NCI-H510A treated with DMSO at 0.1 percent for 48 hours (cell line): ENCODE results near the gene PCOLCE2.

Experiments
- DNase-seq: peaks from one replicate; lab custom pipeline; 2025; lab: John Stamatoyannopoulos, UW

PCOLCE2 gene

DNA sequence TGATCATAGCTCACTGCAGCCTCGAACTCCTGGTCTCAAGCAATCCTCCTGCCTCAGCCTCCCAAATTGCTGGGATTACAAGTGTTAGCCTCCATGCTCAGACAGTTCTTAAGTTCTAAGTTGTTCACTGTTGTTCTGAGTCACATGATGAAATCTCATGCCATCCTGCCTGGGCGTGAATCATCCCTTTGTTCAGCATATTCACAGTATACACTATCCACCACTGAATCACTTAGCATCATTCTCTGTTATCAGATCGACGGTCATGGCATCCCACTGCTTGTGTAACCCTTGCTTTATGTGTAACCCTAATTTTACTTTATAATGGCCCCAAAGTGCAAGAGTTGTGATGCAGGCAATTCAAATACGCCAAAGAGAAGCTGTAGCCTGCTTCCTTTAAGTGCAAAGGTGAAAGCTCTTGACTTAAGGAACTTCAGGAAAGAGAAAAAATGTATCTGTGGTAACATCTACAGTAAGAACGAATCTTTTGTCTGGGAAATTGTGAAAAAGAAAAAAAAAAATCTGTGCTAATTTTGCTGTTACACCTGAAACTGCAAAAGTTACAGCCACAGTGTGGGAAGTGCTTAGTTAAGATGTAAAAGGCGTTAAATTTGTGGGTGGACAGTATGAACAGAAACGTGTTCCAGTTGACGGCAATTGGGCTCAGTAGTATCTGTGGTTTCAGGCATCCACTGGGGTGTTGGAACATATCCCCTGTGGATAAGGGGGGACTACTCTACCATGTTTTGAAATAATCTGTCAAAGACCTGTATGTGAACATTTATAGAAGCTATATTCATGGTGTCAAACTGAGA is 80.6 kb downstream of the PCOLCE2 start:
- no peak for DNase-seq

DNA sequence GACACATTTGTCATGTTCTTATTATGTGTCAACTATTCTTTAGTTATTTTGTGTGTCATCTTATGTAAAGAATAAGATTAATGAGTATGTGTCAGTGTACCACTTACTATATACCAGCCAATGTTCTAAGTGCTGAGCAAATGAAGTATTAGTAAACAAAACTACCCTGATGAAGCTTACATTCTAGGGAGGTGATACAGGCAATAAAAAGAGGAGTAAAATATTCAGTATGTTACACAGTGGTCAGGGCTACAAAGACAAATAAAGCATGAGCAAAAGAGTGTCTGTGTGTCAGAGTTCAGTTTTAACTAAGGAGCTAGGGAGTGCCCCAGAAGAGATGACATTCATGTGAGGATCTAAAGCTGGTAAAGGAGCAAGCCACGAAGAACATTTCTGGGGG is 86.0 kb downstream of the PCOLCE2 start:
- peak; percentile 0 for DNase-seq

DNA sequence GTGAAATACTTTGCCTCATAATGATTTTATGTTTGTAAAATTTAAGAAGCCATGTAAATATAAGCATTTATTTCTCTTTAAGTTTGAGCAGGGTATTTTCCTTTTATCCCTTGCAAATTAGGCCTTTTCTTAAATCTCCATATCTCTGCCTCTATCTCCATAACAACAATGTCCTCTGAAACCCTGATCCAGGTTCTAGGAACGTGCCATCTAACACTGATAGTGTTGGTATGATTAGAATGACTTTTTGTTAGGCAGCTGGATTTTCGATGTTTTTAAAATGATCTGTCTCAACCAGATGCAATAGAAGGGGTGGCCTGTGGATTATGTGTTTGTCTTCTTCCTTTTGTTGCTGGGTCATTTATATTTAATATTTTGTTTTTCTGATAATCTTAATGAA is 87.1 kb downstream of the PCOLCE2 start:
- no peak for DNase-seq

DNA sequence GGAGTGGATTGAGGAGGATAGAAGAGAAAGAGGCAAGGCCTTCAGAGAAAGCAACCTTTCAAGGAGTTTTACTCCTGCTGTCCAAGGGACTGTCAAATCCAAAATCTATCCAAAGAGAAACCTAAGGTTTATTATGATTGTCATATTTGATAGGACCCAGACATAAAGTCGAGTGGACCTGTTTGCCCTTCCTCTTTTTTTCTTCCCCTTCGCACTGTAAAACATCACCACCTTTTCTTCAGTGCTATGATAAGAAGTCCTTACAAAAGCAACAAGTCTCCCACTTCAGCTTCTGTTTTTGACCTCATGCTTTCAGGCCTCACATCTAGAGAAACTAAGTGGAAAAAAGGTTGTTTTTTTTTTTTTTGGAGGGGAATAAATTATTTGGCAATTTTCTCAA is 92.1 kb downstream of the PCOLCE2 start:
- no peak for DNase-seq

DNA sequence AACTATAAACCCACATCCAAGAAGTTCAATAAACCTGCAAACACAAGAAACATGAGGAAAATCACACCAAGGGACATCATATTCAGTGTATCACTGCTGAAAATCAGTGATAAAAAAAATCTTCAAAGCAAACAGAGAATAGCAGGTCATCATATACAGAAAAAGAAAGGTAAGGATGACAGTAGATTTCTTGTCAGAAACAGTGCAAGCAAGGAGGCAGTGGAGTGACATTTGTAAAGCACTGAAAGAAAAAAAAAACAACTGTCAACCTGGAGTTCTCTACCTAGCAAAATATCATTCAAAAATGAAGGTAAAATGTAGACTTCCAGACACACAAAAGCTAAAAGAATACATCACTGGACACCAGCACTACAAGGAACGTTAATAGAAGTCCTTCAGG is 93.6 kb downstream of the PCOLCE2 start:
- no peak for DNase-seq

DNA sequence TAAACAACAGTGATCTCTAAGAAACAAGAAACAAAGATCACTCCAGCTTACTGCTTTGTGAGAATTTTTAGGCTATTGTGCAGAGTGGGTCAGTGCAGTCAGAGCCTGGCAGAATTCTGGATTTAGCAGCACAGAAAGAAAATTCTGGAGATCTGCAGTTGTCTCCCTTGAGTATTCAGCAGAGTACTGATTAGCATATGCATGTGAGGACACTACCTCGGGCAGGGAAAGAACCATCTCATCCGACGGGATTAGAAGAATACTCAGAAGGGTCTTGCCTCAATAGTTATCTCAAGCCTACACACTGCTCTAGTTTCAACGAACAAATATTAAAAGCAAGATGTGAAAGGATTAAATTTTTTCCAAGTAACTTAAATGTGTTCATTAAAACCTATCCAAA is 94.4 kb downstream of the PCOLCE2 start:
- no peak for DNase-seq

DNA sequence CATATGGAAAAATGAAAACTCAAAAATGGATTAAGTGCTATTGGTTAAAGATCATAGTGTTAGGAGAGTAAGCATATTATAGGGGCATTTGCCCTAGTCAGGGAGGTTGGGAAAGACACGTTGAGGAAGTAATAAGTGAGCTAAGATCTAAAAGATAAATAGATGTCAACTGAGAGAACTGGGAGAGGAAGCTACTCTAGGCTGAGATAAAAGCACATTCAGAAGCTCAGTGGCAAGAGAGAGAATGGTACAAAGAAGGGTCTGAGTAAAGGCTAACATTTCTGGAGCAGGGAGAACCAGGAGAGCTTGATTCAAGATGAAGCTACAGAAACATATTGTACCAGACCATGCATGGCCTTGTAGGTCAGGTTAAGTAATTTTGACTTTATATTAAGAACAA is 101.2 kb downstream of the PCOLCE2 start:
- no peak for DNase-seq

DNA sequence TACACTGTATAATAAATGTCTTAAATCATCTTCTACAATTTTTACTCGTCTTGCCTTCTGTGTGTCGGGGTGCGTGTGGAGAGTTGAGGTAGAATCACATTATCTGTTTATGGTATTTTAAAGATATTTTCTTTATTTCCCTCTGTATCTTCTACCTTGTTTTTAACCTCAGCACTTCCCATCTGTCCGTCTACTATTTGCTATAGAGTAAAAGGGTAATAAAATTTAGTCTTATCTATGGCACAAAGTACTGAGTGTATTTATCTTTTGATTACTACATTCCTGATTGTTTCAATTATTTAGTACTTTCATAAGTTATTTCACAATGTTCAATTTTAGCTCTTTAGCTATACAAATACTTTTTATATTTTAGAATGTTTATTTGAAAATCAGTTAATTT is 102.9 kb downstream of the PCOLCE2 start:
- no peak for DNase-seq

DNA sequence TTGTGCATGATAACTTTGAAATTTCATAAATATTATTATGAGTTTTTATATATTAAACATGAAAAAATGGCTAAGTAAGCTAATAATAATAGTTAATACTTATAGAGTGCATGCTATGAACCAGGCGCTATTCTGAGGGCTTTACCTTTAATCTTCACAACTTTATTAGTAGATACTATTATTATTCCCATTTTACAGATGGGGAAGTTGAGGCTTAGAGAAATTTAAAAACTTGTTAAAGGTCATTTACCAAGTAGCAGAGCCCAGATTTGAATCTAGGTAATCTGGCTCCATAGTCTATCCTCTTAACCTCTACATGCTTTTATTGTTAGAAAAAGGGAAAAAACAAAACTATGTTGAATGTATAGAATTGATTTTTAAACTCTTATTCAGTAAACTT is 104.7 kb downstream of the PCOLCE2 start:
- DNase-seq: no peak

DNA sequence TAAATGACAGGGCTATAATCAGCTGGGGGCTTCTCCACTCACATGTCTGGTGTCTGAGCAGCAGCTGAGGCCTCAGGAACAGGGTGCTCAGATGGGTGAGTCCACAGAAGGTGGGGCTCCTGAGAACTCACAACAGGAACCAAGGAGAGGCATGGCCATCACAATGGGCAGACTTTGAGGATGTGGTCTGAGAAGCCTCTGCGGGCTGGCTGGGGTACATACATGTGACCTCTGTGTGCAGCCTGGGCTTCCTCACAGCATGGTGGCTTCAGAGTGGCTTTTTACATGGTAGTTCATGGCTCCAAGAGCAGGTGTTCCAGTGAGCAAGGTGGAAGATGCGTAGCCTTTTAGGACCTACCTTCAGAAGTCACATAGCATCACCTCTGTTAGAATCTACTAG is 106.3 kb downstream of the PCOLCE2 start:
- DNase-seq: no peak

DNA sequence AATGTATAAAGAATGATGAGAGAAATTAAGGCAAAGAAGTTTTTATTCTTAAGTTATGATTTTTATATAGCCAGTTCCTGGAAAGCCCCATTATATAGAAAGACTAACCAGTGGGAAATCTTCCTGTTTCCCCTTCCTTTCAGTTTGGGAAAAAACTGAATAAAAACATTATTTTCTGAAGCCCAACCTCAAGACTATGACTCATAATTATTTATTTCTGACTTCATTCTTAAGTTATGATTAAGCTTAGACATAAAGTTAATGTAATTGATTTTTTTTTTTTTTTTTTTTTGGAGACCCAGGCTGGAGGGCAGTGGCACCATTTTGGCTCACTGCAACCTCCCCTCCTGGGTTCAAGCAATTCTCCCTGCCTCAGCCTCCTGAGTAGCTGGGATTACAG is 109.3 kb downstream of the PCOLCE2 start:
- no peak for DNase-seq

DNA sequence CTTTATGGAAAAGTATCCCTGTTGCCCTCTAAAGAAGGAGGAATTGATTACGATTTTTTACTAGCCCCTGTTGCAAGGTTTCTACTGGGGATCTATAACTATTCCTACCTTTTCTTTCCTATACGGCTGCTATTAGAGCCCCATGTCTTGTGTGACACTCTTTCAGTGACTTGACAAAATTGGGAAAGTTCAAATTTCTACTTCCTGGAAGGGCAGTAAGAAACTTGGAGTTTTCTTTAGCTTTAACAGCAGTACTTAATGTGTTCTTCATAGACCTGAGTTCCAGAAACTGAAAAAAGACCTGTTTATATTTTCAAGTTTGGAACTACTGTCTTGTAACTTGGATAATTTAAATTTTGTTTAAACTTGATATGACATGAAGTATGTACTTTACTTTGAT is 110.3 kb downstream of the PCOLCE2 start:
- DNase-seq: no peak

DNA sequence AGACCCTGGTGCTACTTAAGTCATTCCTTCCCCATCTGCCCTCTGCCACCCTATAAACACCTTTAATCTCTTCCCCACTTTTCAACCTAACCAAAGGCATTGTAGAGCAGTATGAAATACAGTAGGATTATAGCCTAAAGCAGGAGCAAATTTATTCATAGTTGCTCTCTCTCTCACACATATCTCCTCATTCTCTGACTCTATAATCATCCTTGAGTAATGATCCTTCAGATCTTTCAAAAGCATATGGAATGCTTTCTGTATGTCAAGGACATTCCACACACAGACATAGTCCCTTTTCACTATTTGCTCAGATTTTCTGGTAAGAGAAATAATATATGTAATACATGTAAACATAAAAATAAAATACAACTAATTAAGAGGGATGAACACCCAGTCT is 111.0 kb downstream of the PCOLCE2 start:
- no peak for DNase-seq

DNA sequence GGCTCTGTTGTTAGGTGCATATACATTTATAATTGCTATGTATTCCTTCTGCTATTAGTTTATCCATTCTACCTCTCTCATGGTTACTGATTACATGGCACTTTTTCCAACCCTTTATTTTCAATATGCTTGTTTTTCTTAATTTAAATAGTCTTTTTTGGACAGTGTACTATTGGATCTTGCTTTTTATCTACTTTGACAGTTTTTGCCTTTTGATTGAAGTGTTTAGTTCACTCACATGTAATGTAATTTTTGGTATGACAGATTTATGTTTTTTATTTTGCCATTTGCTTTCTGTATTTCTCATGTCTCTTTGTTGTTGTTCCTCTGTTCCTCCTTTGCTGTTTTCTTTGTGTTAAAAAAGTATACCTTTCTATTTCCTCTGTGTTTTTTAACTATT is 120.5 kb downstream of the PCOLCE2 start:
- DNase-seq: no peak
